WTC11 (cell line): ENCODE results near the gene ETV6. TPM values are rescaled to one million over a fixed set of nuclear protein-coding genes. Genes with fewer than 3 reads are reported as not detected.

Experiments
- ATAC-seq: fragments of 200-7000 bp; cut with Tn5 transposase; 2 replicates; pipeline ENCODE4 v1.10.0; 2021; ENCODE audit warnings: mild to moderate bottlenecking, moderate library complexity
- CTCF ChIA-PET: fragments of 300-600 bp; sonication (Branson Sonifier 250); formaldehyde crosslinking; loops from one replicate; lab custom pipeline; 2021; ENCODE audit warnings: antibody characterized with exemption; lab: Charles Lee
- POLR2A ChIA-PET: fragments of 350-600 bp; sonication (Branson Sonifier 250); formaldehyde crosslinking; loops from one replicate; lab custom pipeline; 2021; ENCODE audit warnings: antibody characterized with exemption; lab: Charles Lee
- DNase-seq: peaks from one replicate; pipeline ENCODE4 v3.0.0; 2021; ENCODE audit warnings: low spot score
- H3K27ac Mint-ChIP-seq: 2 replicates; pipeline ENCODE4 v1.8.0; 2021; ENCODE audit warnings: mixed read lengths
- H3K27me3 Mint-ChIP-seq: 2 replicates; pipeline ENCODE4 v1.8.0; 2021; ENCODE audit warnings: low read depth, mild to moderate bottlenecking, moderate library complexity, mixed read lengths
- H3K36me3 Mint-ChIP-seq: 2 replicates; pipeline ENCODE4 v1.8.0; 2021; ENCODE audit warnings: mixed read lengths
- H3K4me1 Mint-ChIP-seq: 2 replicates; pipeline ENCODE4 v1.8.0; 2022; ENCODE audit warnings: mixed read lengths
- H3K4me3 Mint-ChIP-seq: 2 replicates; pipeline ENCODE4 v1.8.0; 2021; ENCODE audit warnings: mild to moderate bottlenecking, moderate library complexity, mixed read lengths
- H3K9me3 Mint-ChIP-seq: 2 replicates; pipeline ENCODE4 v1.8.0; 2021; ENCODE audit warnings: mixed read lengths
- CREM ChIP-seq: sonication (generic); formaldehyde crosslinking; IDR thresholded peaks from 2 replicates; pipeline ENCODE4 v1.8.1; 2022; ENCODE audit warnings: mild to moderate bottlenecking, missing genetic modification reagents, moderate library complexity
- FOXK1 ChIP-seq: sonication (generic); formaldehyde crosslinking; IDR thresholded peaks from 2 replicates; pipeline ENCODE4 v1.8.0; 2022; ENCODE audit warnings: mild to moderate bottlenecking, moderate library complexity, missing genetic modification reagents
- GABPB1 ChIP-seq: sonication (generic); formaldehyde crosslinking; IDR thresholded peaks from 2 replicates; pipeline ENCODE4 v1.8.1; 2023; ENCODE audit warnings: mild to moderate bottlenecking, missing genetic modification reagents
- GRHL2 ChIP-seq: fragments of 250-450 bp; sonication (Bioruptor Pico); IDR thresholded peaks from 2 replicates; pipeline ENCODE4 v1.8.0; 2022; ENCODE audit warnings: mild to moderate bottlenecking, moderate library complexity; ENCODE audit not compliant: insufficient replicate concordance, severe bottlenecking
- MXD4 ChIP-seq: fragments of 250-450 bp; sonication (Bioruptor Pico); IDR thresholded peaks from 2 replicates; pipeline ENCODE4 v1.8.0; 2021; ENCODE audit warnings: mild to moderate bottlenecking, moderate library complexity, borderline replicate concordance
- NFE2L1 ChIP-seq: sonication (generic); formaldehyde crosslinking; IDR thresholded peaks from 2 replicates; pipeline ENCODE4 v1.8.1; 2023; ENCODE audit warnings: missing genetic modification reagents
- PRRX2 ChIP-seq: fragments of 250-450 bp; sonication (Bioruptor Pico); IDR thresholded peaks from 2 replicates; pipeline ENCODE4 v1.8.0; 2021; ENCODE audit warnings: mild to moderate bottlenecking
- RELA ChIP-seq: sonication (generic); formaldehyde crosslinking; IDR thresholded peaks from 2 replicates; pipeline ENCODE4 v1.8.1; 2022; ENCODE audit warnings: missing genetic modification reagents, mild to moderate bottlenecking, borderline replicate concordance
- RORB ChIP-seq: fragments of 250-450 bp; sonication (Bioruptor Pico); IDR thresholded peaks from 2 replicates; pipeline ENCODE4 v1.9.0; 2021; ENCODE audit warnings: mild to moderate bottlenecking
- SOX15 ChIP-seq: fragments of 250-450 bp; sonication (Bioruptor Pico); IDR thresholded peaks from 2 replicates; pipeline ENCODE4 v1.9.0; 2021; ENCODE audit warnings: mild to moderate bottlenecking
- TCF7 ChIP-seq: sonication (generic); formaldehyde crosslinking; IDR thresholded peaks from 2 replicates; pipeline ENCODE4 v1.8.0; 2022; ENCODE audit warnings: mild to moderate bottlenecking, low read depth, missing genetic modification reagents, moderate library complexity
- ZNF138 ChIP-seq: sonication (generic); formaldehyde crosslinking; conservative IDR thresholded peaks from 2 replicates; pipeline ENCODE4 v1.8.1; 2022; ENCODE audit warnings: mild to moderate bottlenecking, moderate library complexity, missing genetic modification reagents
- ZNF219 ChIP-seq: sonication (generic); formaldehyde crosslinking; IDR thresholded peaks from 2 replicates; pipeline ENCODE4 v1.8.0; 2023; ENCODE audit warnings: missing genetic modification reagents, mild to moderate bottlenecking, borderline replicate concordance
- ZNF317 ChIP-seq: sonication (generic); formaldehyde crosslinking; IDR thresholded peaks from 2 replicates; pipeline ENCODE4 v1.8.1; 2023; ENCODE audit warnings: low read depth, mild to moderate bottlenecking, moderate library complexity, missing genetic modification reagents, borderline replicate concordance
- total RNA-seq: library from RNA; stranded (reverse); gene quantifications from 3 replicates; pipeline ENCODE4 v1.2.3, GENCODE V29; 2021
- TF ChIP-seq, protein P1 (sequence below): sonication (generic); formaldehyde crosslinking; IDR thresholded peaks from 2 replicates; pipeline ENCODE4 v1.8.1; 2023; ENCODE audit warnings: mild to moderate bottlenecking, missing genetic modification reagents, borderline replicate concordance
- TF ChIP-seq, protein P2 (sequence below): sonication (generic); formaldehyde crosslinking; IDR thresholded peaks from 2 replicates; pipeline ENCODE4 v1.8.0; 2022; ENCODE audit warnings: mild to moderate bottlenecking, missing genetic modification reagents
- TF ChIP-seq, protein P3 (sequence below): fragments of 250-450 bp; sonication (Bioruptor Pico); IDR thresholded peaks from 2 replicates; pipeline ENCODE4 v1.8.0; 2021; ENCODE audit warnings: mild to moderate bottlenecking
- TF ChIP-seq, protein P4 (sequence below): sonication (generic); formaldehyde crosslinking; IDR thresholded peaks from 2 replicates; pipeline ENCODE4 v1.8.1; 2023; ENCODE audit warnings: mild to moderate bottlenecking, missing genetic modification reagents
- TF ChIP-seq, protein P5 (sequence below): sonication (generic); formaldehyde crosslinking; IDR thresholded peaks from 2 replicates; pipeline ENCODE4 v1.8.1; 2022; ENCODE audit warnings: mild to moderate bottlenecking, moderate library complexity, missing genetic modification reagents
- TF ChIP-seq, protein P6 (sequence below): sonication (generic); formaldehyde crosslinking; IDR thresholded peaks from 2 replicates; pipeline ENCODE4 v1.8.0; 2022; ENCODE audit warnings: mild to moderate bottlenecking, missing genetic modification reagents
- TF ChIP-seq, protein P7 (sequence below): fragments of 250-450 bp; sonication (Bioruptor Pico); IDR thresholded peaks from 2 replicates; pipeline ENCODE4 v1.9.0; 2021; ENCODE audit warnings: mild to moderate bottlenecking
- TF ChIP-seq, protein P8 (sequence below): fragments of 250-450 bp; sonication (Bioruptor Pico); conservative IDR thresholded peaks from 2 replicates; pipeline ENCODE4 v1.9.0; 2021; ENCODE audit warnings: mild to moderate bottlenecking

Gene ETV6
- total RNA-seq, 1 experiment from 2014 or later, result 23.5 TPM

DNA sequence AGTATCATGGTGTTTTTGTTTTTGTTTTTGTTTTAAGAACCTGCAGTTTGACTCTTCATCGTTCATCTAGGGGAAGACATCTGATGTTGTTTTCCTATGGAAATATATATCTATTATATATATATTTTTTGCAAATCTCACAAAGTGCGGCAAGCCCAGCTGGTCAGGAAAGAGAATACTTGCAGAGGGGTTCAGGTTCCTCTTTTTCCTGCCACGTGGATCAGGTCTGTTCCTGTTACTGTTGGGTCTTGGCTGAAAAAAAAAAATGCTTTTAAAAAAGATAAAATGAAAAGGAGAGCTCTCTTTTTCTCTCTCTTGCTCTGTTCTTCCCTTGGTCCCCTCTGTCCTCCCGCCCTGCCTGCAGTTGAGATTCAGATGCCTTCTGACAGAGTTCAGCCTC is 241.9 kb downstream of the ETV6 start (continued):
- TF ChIP-seq, protein P1, sequence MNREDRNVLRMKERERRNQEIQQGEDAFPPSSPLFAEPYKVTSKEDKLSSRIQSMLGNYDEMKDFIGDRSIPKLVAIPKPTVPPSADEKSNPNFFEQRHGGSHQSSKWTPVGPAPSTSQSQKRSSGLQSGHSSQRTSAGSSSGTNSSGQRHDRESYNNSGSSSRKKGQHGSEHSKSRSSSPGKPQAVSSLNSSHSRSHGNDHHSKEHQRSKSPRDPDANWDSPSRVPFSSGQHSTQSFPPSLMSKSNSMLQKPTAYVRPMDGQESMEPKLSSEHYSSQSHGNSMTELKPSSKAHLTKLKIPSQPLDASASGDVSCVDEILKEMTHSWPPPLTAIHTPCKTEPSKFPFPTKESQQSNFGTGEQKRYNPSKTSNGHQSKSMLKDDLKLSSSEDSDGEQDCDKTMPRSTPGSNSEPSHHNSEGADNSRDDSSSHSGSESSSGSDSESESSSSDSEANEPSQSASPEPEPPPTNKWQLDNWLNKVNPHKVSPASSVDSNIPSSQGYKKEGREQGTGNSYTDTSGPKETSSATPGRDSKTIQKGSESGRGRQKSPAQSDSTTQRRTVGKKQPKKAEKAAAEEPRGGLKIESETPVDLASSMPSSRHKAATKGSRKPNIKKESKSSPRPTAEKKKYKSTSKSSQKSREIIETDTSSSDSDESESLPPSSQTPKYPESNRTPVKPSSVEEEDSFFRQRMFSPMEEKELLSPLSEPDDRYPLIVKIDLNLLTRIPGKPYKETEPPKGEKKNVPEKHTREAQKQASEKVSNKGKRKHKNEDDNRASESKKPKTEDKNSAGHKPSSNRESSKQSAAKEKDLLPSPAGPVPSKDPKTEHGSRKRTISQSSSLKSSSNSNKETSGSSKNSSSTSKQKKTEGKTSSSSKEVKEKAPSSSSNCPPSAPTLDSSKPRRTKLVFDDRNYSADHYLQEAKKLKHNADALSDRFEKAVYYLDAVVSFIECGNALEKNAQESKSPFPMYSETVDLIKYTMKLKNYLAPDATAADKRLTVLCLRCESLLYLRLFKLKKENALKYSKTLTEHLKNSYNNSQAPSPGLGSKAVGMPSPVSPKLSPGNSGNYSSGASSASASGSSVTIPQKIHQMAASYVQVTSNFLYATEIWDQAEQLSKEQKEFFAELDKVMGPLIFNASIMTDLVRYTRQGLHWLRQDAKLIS (CRISPR knock-in tag), result no peak
- TF ChIP-seq, protein P2, sequence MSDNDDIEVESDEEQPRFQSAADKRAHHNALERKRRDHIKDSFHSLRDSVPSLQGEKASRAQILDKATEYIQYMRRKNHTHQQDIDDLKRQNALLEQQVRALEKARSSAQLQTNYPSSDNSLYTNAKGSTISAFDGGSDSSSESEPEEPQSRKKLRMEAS (CRISPR knock-in tag), result no peak
- TF ChIP-seq RELA (CRISPR knock-in tag) (no peak), TCF7 (no peak), ZNF317 (CRISPR knock-in tag) (no peak)

DNA sequence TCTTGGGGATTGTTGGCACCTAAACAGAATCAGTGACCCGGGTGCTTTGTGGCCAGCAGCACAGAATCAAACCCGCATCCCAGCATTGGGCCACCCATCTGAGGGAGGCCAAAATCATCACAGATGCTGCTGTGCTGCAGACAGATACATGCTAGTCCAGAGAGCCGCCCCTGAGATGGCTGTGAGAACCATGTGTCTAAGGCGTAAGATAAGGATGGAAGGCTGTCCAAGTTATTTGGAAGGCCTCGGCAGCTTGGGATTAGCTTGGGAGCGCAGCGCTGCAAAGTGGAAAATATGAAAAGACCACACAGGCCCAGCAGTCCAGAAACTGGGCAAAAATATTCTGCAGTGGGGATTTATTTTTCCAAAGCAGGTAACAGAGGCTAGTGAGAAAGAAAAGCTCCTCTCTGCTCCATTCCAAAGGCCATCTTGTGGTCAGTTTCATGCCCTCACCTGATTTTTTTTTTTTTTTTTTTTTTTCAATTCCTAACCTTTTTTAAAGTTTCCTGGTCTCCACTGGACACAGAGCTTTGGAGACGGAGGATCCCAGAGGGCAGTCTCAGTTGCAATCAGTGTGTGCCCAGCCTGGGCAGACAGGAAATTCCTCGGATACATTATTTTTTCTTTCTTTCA is 242.4 kb downstream of the ETV6 start:
- TF ChIP-seq CREM (CRISPR knock-in tag) (no peak), GRHL2 (CRISPR knock-in tag) (no peak), GABPB1 (no peak), ZNF138 (no peak)
- TF ChIP-seq, protein P3, sequence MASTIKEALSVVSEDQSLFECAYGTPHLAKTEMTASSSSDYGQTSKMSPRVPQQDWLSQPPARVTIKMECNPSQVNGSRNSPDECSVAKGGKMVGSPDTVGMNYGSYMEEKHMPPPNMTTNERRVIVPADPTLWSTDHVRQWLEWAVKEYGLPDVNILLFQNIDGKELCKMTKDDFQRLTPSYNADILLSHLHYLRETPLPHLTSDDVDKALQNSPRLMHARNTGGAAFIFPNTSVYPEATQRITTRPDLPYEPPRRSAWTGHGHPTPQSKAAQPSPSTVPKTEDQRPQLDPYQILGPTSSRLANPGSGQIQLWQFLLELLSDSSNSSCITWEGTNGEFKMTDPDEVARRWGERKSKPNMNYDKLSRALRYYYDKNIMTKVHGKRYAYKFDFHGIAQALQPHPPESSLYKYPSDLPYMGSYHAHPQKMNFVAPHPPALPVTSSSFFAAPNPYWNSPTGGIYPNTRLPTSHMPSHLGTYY, result no peak
- TF ChIP-seq, protein P4, sequence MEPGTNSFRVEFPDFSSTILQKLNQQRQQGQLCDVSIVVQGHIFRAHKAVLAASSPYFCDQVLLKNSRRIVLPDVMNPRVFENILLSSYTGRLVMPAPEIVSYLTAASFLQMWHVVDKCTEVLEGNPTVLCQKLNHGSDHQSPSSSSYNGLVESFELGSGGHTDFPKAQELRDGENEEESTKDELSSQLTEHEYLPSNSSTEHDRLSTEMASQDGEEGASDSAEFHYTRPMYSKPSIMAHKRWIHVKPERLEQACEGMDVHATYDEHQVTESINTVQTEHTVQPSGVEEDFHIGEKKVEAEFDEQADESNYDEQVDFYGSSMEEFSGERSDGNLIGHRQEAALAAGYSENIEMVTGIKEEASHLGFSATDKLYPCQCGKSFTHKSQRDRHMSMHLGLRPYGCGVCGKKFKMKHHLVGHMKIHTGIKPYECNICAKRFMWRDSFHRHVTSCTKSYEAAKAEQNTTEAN (CRISPR knock-in tag), result no peak
- POLR2A ChIA-PET, result interaction anchor here (0.5 to 0.7 kb wide), 5 partner anchors 17 to 845 kb away, joined by 3 to 6 read pairs (median 3); partner anchors contain the start of gene ETV6
- no peaks in the 10 kb centered on the region for H3K27me3 Mint-ChIP-seq
- no peak overlapping the region for H3K4me3 Mint-ChIP-seq
- ATAC-seq, result no peak; the same call in 1 of the 2 replicates
- H3K36me3 Mint-ChIP-seq, result peaks cover 25% of the 10 kb centered on the region
- no peaks in the 10 kb centered on the region for H3K9me3 Mint-ChIP-seq
- 0 out of 2 replicates have a peak overlapping the region, but pooled peaks have one; percentile 14 for H3K27ac Mint-ChIP-seq
- no peak for DNase-seq
- peaks cover 8% of the 10 kb centered on the region for H3K4me1 Mint-ChIP-seq
- CTCF ChIA-PET, result interaction anchor here (0.6 to 2.0 kb wide), 35 partner anchors 12 to 1664 kb away, joined by 3 to 9 read pairs (median 3); no protein-coding TSS in a partner anchor

DNA sequence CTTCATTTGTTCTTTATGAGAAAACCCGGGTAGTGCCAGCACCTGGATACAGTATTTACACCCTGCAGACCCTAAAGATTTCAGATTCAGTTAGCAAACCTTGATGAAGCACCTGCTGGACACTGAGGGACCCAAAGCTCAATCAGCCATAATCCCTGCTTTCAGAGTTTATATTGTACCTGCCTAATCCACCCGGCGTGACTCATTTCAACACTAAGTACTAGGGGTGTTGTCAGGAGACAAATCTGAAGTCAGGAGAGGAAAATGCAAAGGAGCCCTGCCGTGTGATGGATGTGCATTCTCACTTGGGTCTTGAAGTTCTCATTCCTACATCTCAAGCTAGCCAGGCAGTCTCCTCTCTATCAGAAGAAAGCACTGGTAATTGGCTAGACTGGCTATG is 244.5 kb downstream of the ETV6 start:
- ATAC-seq, result no peak
- TF ChIP-seq, protein P5, sequence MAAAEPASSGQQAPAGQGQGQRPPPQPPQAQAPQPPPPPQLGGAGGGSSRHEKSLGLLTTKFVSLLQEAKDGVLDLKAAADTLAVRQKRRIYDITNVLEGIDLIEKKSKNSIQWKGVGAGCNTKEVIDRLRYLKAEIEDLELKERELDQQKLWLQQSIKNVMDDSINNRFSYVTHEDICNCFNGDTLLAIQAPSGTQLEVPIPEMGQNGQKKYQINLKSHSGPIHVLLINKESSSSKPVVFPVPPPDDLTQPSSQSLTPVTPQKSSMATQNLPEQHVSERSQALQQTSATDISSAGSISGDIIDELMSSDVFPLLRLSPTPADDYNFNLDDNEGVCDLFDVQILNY, result no peak
- TF ChIP-seq PRRX2 (CRISPR knock-in tag) (no peak), FOXK1 (no peak), MXD4 (CRISPR knock-in tag) (no peak), NFE2L1 (CRISPR knock-in tag) (no peak), ZNF138 (no peak), RORB (CRISPR knock-in tag) (no peak), GRHL2 (CRISPR knock-in tag) (no peak), ZNF219 (CRISPR knock-in tag) (no peak), SOX15 (no peak)
- TF ChIP-seq, protein P6, sequence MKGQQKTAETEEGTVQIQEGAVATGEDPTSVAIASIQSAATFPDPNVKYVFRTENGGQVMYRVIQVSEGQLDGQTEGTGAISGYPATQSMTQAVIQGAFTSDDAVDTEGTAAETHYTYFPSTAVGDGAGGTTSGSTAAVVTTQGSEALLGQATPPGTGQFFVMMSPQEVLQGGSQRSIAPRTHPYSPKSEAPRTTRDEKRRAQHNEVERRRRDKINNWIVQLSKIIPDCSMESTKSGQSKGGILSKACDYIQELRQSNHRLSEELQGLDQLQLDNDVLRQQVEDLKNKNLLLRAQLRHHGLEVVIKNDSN, result no peak
- TF ChIP-seq, protein P7, sequence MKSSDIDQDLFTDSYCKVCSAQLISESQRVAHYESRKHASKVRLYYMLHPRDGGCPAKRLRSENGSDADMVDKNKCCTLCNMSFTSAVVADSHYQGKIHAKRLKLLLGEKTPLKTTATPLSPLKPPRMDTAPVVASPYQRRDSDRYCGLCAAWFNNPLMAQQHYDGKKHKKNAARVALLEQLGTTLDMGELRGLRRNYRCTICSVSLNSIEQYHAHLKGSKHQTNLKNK, result no peak
- TF ChIP-seq, protein P8, sequence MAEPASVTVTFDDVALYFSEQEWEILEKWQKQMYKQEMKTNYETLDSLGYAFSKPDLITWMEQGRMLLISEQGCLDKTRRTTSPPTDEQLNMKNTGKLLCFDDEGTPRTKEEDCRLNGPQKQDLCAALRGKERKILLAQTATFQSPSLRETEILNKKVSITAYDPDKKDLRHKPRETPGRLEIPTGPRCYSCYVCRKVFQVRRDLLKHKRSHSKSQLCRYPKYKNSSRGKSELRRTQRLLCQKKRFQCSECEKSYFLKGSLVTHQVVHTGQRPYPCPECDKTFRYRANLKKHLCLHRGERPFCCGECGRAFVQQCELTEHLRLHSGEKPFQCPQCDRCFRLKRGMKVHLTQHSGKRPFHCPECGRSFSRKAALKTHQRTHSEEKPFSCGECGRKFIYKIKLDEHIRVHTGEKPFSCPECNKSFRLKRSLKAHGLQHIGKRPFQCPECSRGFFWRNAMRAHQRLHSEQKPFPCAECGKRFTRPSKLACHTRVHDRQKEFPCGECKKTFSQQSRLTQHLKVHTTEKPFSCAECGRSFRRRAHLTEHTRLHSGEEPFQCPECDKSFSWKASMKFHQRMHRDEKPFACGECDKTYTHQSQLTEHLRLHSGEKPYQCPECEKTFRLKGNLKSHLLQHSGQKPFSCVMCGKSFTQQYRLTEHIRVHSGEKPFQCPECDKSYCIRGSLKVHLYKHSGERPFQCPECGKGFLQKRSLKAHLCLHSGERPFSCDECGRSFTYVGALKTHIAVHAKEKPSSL (CRISPR knock-in tag), result no peak

More for the DNA sequence above, 244.5 kb downstream of the ETV6 start:
- no peaks in the 10 kb centered on the region for H3K27me3 Mint-ChIP-seq
- H3K4me3 Mint-ChIP-seq, result no peak overlapping the region
- peaks cover 18% of the 10 kb centered on the region for H3K4me1 Mint-ChIP-seq
- no peak overlapping the region for H3K27ac Mint-ChIP-seq
- H3K36me3 Mint-ChIP-seq, result peaks cover 14% of the 10 kb centered on the region
- DNase-seq, result no peak
- CTCF ChIA-PET, result no interaction called here
- H3K9me3 Mint-ChIP-seq, result no peaks in the 10 kb centered on the region
- POLR2A ChIA-PET, result no interaction called here
